Effector CD8-positive, alpha-beta T cell (primary cell): ENCODE results near the gene ARFGEF2.
A peak's percentile ranks its signal among the peaks of the same experiment; 100 is the strongest.
"Not testable (repeated sequence)": the region's sequence is repeated elsewhere in the genome, so short reads cannot be mapped to it uniquely, and the experiment has no call there.

Experiments
- DNase-seq: peaks from one replicate; lab custom pipeline; 2025; lab: John Stamatoyannopoulos, UW

ARFGEF2 gene

GRCh38 chr20:48999890-49000870 lies 78.7 kb downstream of the ARFGEF2 start:
- no peak for DNase-seq

DNA sequence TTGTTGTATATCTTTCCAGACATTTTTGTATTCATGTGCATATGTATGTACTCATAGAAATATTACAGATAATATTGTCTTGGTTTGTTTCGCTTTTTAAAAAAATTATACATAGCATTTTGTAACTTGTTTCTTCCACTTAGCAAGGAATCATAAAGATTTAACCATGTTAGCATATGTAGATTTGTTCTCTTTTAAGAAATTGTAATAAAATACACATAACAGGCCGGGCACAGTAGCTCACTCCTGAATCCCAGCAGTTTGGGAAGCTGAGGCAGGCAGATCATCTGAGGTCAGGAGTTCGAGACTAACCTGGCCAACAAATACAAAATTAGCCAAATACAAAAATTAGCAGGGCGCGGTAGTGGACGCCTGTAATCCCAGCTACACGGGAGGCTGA lies 80.2 kb downstream of the ARFGEF2 start:
- no peak for DNase-seq

DNA sequence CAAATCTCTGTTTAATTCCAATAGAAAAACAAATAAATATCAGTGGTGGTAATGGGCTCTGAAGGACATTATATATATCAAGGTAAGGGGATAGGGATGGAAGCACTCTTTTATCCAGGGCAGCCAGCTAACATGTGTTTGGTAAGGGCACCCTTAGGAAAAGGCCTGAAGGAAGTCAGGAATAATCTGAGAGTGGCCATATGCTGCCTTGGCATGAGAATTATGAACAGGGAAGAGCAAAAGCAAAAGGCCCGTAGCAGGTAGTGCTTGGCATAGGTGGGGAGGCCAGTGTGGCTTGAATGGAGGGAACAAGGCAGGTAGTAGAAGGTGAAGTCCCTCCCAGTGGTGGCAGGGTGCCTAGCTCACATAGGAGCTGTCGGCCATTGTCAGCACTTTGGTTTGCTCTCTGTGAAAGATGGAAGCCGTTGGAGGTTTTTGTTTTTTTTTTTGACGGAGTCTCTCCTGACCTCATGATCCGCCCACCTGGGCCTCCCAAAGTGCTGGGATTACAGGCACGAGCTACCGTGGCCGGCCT lies 85.0 kb downstream of the ARFGEF2 start:
- no peak for DNase-seq

DNA sequence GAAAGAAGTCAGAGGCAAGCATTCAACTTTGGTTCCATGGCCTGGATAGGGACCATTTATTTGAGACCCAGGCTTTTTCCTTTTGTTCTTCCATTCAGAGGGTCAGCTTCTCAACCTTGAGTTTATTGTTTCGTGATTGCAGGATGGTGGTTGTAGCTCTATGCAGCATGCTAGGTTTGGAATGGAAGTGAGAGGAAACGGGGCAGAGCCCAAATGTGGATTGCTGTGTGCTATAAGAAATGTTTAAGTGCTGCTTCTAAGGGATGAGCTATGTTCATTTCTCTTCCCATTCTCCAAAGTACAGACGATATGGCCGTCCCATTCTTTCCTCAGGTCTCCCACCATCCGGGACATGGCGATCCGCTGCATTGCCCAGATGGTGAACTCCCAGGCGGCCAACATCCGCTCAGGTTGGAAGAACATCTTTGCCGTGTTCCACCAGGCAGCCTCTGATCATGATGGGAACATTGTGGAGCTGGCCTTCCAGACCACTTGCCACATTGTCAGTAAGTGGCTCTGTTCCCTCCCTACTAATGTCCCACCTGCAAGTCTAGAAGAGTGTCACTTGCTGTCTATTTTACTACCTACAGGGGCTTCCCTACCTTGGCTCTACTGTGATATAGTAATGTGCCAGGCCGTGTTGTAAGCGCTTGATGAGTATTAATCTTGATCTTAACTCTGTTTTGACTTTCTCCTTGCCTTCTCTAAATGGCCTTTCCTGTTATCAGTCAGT lies 88.6 kb downstream of the ARFGEF2 start:
- no peak for DNase-seq

DNA sequence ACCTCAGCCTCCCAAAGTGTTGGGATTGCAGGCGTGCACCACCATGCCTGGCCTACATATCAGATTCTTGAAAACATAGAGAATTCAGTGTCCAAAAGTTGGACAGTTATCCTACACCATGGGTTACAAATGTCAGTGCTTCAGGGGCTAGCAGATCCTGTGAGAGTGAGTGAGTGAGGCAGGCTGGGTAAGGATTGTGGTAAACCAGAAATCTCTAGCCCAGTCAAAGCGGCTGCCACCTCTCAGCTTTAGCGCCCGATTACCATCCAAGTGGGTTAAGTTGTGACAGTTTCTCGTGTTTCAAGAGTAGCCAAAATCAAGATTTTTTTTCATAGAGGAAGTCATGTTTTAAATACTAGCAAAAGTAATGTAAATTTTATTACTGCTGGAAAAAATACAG lies 102.7 kb downstream of the ARFGEF2 start:
- no peak for DNase-seq

DNA sequence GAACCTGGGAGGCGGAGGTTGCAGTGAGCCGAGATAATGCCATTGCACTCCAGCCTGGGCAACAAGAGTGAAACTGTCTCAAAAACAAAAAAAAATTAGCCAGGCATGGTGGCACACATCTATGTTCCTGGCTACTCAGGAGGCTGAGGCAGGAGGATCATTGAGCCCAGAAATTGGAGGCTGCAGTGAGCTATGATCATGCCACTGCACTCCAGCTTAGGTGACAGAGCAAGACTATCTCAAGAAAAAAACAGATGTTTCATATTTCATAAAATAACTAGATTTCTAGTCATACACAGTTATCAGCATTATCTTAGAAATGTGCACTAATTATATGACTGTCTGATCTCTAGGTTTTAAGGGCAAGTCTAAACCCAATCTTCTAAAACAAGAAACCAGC lies 106.7 kb downstream of the ARFGEF2 start:
- not testable (repeated sequence) for DNase-seq

DNA sequence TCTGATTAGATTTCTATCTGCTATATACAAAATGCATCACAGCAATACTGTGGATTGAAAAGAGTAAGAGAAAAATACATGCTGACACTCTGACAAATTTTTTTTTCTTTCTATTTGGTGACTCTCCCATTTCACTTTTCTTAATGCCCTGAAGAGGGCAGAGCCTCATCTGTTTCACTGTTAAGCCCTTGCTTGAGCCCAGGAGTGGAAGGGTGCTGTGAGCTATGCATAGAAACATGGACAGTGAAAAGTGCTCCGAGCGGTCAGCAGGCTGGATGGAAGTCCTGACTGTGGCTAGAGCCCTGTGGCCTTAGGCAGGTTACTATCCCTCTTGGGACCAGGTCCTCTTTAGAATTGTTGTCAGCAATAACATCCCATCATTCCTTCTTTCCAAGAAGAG lies 107.2 kb downstream of the ARFGEF2 start:
- no peak for DNase-seq

DNA sequence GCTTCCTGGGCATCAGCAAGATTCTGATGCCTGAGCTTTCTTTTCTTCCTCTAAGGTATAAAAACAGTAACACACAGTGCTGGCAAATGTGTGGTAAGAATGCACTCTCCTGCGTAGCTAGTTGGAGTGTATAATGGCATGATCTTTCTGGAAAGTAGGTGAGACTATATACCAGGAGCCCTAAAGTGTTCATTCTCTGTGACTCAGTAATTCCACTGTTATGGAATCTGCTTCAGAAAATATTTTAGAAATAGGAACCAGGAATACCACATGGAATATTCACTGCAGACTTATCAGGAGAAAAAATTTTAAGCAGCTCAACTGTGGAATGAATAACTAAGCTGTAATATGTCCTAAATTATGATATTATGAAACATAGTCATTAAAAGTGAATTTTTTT lies 107.7 kb downstream of the ARFGEF2 start:
- DNase-seq = no peak

- no peak for DNase-seq
Measured at GRCh38 chr20:49030954-49031619, 109.6 kb downstream of the ARFGEF2 start.

GRCh38 chr20:49032455-49032854 lies 110.9 kb downstream of the ARFGEF2 start:
- no peak for DNase-seq

DNA sequence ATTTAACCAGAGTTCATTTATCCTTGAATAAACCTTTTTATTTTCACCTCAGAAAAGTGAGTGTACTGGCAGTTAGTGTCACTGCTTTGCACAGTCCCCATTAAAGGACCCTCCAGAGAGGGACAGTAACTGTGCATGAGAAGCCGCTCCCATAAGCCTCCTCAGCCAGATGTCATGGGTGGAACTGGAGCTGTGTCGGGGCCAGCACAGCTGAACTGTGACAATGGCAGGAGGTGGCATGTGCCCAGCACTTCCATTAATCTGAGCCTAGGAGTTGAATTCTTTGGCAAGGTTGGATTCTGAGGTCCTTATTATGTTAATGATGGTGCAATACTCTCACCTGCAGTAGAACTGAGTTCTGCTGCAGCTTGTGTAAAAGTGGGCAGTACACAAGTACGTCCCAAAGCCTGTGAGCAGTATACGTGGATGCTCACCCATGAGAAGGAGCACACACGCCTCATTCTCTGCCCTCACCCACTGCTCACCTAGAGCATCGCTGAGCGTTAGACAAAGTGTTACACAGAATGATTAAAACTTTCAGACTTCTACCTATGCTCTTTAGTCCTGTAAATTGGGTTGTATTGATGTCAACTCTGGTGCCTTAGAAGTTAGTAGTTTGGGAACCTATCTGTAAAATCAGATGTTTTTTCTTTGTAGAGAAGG lies 112.7 kb downstream of the ARFGEF2 start:
- DNase-seq = no peak

GRCh38 chr20:49037962-49038387 lies 116.5 kb downstream of the ARFGEF2 start:
- DNase-seq = no peak

GRCh38 chr20:49039854-49040253 lies 118.3 kb downstream of the ARFGEF2 start:
- DNase-seq = no peak

- DNase-seq = no peak
Measured at GRCh38 chr20:49043000-49043399, 121.5 kb downstream of the ARFGEF2 start.

GRCh38 chr20:49045440-49046086 lies 124.1 kb downstream of the ARFGEF2 start:
- no peak for DNase-seq

GRCh38 chr20:49046087-49046900 lies 124.8 kb downstream of the ARFGEF2 start, which contains the start of gene CSE1L:
Gene CSE1L, plus strand, starts transcription at chr20:49046312. Its CDS starts 12,152 bp downstream, at chr20:49058464.
- DNase-seq = peak; percentile 90

GRCh38 chr20:49052334-49052733 lies 130.8 kb downstream of the ARFGEF2 start:
- DNase-seq = no peak

- no peak for DNase-seq
Measured at GRCh38 chr20:49054056-49054643, 132.6 kb downstream of the ARFGEF2 start.

GRCh38 chr20:49063279-49063678 lies 141.8 kb downstream of the ARFGEF2 start:
- no peak for DNase-seq

GRCh38 chr20:49074521-49074920 lies 153.0 kb downstream of the ARFGEF2 start:
- DNase-seq = no peak
